AG08396 (cell line): ENCODE measurements around the gene RNF220.
"Not testable (repeated sequence)": the region's sequence is repeated elsewhere in the genome, so short reads cannot be mapped to it uniquely, and the experiment has no call there.

Experiments
- DNase-seq: peaks from one replicate; pipeline ENCODE4 v3.0.0; 2012; ENCODE audit warnings: low spot score, mixed read lengths

RNF220 gene

DNA sequence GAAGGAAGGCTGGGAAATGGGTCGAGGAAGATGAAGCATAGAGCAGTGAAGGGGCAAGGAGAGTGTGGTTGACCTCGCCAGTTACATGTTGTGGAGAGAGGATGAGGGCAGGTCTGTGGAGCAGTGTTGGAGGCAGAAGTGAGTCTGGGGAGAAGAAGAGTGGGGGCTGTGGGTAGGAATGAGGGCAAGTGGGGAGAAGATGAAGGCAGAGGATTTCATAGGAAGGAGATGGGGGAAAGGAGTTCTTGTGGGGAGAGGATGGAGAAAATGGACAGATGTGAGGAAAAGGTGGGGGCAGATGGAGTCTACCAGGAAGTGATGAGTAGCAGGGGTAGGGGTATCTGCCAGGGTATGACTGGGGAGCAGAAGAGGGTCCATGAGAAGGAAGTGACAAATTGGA lies 273.1 kb downstream of the RNF220 start:
- no peak for DNase-seq

DNA sequence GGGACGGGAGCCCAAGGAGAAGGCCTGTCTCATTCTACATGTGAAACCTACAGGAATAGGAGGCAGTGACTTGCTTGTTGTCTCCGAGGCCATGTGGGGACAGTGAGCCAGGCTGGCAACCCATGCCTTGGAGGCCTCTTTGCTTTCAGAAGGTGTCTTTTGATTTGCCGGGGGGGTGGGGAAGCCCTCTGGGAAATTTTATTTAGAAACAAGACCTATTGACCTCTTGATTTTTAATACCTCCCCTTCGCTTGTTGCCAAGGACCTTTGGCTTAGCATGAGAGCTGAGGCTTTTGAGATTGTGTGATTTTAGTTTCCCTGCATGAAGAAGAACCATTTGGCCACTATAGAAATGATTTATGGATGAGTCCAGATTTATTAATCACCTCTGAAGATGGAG lies 273.6 kb downstream of the RNF220 start:
- no peak for DNase-seq

DNA sequence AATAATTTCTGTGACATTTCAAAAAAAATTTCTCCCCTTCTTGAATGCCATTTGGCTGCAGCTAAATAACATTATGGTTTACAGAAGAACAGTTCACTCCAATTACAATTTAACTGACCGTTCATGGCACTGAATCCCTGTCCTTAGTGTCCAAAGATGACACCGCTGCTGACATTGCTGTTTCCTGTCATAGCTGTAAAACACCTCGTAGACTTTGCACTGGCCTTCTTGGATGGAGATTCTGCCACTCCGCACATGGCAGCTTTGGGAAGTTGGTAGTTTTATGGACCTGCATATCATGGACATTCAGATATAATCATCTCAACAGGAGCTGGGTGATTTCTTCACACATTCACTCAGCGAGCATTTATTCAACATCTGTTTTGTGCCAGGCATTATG lies 274.4 kb downstream of the RNF220 start:
- no peak for DNase-seq

DNA sequence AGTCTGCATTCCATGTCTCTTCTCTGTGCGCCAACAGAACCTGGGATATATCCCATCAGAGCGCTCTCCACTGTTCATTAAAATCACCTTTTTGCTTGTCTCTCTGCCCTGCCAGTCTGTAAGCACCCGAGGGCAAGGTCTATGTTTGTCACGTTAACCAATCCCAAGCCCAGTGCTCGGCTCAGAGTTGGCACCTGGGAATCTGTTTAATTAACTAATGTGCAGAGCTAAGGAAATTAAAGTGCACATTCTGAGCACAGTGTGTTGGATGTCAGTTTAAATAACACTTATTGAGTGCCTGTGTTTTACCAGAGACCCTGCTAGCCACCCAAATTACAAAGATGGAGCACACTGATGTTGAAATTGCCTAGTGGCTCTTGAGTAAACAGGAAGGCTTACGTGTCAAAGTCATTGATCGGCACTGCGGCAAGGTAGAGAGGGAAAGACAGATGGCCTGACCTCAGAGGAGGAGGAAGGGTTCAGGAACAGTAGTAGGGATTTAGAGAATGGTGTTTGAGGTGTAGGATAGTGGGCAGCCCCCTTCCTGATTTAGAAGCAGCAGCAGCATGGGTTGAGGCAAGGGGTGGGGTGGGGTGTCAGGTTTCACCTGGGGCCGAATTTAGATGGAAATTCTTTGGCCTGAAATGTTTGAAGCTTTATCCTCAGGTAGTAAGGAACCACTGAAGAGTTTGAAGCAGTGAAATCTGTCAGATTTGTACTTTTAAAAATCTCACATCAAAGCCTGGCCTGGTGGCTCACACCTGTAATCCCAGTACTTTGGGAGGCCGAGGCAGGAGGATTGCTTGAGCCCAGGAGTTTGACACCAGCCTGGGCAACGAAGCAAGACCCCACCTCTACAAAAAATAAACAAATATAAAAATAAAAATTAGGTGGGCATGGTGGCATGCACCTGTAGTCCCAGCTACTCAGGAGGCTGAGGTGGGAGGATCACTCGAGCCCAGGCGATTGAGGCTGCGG lies 277.1 kb downstream of the RNF220 start:
- DNase-seq: no peak

DNA sequence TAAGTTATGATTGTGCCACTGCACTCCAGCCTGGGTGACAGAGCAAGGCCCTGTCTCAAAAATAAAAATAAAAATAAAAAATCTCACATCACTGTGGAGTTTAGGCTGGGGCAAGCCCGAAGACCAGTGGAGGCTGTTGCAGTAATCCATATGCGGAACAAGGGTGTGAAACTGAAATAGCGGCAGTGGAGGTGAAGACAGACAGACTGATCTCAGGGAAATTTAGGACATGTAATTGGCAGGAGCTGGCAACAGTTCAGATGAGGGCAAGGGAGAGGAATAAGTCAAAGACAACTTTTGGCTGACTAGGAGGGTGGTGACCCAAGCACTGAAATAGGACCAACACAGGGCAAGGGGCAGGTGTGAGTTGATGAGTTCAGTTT lies 277.8 kb downstream of the RNF220 start:
- DNase-seq: no peak

DNA sequence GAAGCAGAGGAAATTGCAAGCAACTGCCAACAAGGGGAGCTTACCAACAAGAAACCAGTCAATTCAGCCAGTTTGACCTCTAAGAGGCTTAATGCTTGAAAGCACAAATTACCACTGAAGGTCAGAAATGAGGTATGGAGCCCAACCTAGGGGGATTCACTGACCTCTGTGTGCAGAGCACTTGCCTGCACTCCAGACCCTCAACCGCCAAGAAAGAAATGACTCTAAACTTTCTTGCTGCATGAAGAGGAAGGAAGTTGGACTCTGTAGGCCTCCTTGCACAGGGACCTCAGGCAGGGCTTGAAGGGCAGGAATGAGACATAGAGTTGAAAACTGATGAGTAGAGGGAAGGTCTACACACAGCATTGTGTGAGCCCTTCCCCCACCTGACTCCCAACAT lies 279.5 kb downstream of the RNF220 start:
- DNase-seq: no peak

DNA sequence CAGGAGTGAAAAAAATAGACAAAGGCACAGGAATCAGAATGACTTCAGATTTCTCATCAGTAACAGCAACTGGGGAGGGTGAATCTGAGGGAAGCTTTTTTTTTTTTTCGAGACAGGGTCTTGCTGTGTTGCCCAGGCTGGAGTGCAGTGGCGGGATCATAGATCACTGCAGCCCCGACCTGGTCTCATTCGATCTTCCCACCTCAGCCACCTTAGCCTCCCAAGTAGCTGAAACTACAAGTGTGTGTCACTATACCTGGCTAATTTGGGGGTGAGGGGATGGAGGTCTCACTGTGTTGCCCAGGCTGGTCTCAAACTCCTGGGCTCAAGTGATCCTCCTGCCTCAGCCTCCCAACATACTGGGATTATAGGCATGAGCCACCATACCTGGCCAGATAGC lies 280.2 kb downstream of the RNF220 start:
- no peak for DNase-seq

DNA sequence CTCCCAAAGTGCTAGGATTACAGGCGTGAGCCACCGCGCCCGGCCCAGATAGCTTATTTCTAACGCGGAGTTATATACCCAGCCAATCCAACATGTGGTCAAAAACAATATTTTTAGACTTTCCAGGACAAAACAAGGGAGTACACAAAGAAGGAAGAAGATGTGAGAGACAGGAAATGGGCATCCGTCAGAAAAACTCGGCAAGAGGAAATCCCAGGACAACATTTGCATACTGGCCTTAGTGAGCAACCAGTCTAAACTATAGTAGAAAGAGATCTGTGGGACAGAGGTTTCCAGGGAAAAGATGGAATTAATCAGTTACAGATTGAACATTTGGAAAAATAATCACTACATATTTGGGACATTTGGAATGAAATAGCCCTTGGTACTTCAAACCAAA lies 280.8 kb downstream of the RNF220 start:
- no peak for DNase-seq

DNA sequence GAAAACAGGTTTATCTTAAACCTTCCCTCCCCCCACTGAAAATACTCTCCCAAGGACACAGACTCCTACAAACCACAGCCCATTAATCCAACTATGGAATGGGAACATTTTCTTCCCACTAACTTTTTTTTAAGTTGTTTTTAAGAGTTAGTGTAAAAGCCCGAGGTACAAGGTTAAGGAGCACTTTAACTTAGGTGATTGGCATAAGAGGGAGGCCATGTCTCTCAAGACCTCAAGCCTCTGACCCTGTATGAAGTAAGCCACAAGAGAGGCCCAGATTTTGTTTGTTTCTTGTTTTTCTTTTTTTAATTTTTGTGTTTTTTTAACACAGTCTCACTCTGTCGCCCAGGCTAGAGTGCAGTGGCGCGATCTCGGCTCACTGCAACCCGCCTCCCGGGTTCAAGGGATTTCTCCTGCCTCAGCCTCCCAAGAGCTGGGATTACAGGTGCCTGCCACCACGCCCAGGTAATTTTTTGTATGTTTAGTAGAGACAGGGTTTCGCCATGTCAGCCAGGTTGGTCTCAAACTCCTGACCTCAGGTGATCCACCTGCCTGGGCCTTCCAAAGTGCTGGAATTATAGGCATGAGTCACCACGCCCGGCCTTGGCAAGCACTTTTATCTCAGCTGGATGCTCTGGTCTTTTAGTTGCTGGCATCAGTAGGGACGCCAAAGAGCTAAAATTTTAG lies 283.8 kb downstream of the RNF220 start:
- no peak for DNase-seq

DNA sequence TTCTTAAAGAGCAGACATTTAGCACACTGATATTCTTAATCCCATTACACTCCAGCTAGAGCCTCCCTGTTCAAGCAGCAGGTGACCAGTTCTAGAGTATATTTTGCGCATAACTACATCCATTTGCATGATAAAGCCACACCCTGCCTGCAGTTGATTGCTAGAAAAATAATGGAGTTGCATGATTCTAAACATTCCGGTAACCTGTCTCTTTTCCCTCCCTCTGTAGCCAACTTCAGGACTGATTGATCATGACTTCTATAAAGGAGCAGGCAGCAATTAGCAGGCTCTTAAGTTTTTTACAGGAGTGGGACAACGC lies 284.4 kb downstream of the RNF220 start:
- DNase-seq: no peak

DNA sequence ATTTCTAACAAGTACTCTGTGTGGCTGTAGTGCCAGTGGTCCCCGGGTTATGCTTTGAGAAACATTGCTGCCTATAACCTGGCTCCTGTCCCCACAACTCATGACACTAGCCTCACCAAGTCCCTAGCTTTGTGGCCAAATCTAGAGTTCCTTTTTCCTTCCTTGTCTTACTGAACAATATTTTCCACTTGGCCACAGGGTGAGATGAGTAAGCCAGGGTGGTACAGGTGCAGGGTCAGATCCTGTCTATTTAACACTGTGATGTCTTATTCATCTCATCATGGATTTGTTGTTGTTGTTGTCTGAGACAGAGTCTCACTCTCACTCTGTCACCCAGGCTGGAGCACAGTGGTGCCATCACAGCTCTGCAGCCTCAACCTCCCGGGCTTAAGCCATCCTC lies 288.1 kb downstream of the RNF220 start:
- DNase-seq: no peak

DNA sequence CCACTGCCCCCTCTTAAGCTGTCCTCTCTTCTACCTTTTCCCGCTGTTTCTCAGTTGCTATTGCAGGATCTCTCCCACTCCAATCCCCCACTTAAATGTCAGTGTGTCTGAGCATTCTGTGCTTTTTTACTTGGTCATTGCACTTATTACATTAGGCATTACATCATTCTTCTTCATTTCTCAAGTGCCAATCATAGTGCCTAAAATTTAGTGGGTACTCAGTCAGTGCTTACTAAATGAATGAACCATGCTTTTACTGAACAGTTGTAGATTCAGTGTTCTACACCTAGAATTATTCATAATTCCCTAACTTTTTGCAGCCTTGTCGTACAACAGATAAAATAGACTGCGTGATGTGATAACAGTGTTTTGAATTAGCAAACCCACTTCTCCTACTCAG lies 288.8 kb downstream of the RNF220 start:
- no peak for DNase-seq

DNA sequence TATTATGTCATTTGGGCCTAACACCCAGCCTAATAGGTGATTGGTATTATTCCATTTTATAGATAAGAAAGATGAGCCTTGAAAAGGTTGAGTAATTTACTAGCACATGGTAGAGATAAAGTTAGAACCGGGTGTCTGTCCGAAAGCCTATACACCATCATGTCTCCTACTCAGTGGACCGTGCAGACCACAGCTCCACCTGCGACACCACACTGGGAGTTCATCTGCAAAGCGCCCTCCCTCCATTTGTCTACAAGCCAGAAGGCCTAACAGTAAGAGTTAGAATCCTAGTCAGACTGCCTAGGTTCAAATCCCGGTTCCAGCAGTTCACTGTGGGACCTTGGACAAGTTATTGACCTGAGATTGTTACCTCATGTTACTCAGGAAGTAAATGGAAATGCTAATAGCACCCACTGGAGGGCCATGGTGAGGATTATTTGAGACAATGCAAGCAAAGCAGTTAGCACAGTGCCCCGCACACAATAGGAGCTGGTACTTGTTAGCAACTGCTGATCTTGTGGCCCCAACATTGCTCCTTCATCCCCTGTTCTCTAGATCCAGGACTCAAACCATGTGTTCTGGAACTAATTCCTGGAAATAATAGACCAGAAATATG lies 289.9 kb downstream of the RNF220 start:
- DNase-seq: no peak

DNA sequence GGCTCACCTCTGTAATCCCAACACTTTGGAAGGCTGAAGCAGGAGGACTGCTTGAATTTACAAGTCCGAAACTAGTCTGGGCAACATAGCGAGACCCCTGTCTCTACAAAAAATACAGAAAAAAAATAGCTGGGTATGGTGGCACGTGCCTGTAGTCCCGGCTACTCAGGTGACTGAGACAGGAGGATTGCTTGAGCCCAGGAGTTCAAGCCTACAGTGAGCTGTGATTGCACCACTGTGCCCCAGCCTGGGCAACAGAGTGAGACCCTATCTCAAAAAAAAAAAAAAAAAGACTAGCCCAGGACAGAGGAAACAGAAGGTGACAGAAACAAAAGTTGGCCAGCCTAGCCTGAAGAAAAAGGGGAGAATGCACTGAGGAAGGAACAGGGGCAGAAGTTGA lies 290.6 kb downstream of the RNF220 start:
- DNase-seq: no peak

DNA sequence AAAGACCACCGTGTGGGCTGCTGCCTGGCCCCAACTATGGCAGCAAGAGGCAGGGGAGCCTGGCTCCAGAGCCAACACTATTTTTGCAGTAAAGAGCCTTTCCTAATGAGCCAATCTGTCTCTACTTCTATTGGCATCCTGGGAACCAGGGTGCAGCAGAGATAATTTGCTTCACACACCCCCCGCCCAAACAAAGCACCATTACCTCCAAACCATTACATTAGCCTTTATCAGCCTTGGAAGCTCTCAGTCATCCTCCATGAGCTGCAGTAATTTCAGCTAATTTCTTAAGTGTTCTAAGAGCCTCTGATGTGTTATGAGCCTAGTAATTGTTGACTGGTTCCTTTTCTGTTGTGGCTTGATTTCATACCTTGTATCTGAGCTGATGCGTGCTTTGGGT lies 291.0 kb downstream of the RNF220 start:
- no peak for DNase-seq

DNA sequence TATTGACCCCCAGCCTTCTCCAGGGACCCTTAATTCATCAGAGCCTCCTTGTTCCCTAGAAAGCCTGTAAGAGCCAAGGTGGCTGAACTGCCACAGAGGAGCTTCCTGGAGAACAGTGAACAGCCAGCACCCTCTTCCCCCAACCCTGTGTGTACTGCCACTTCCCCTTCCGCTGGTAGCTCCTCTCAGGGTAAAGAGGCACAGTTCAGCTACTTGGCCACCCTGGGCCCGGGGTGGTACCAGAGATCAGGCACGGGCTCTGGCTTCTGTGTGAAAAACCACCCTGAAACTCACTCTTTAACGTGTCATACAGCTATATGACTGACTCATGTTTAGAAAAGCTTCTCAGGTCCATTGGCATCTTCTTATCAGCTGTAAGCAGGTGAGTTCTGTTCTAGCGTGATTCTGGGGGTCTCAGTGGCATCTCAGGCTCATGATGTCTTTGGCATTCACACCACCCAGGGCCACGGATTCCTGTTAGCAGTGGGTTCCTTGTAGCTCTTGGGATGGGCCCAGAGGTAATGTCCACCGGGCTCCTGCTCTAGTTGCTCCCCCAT lies 291.8 kb downstream of the RNF220 start:
- no peak for DNase-seq

DNA sequence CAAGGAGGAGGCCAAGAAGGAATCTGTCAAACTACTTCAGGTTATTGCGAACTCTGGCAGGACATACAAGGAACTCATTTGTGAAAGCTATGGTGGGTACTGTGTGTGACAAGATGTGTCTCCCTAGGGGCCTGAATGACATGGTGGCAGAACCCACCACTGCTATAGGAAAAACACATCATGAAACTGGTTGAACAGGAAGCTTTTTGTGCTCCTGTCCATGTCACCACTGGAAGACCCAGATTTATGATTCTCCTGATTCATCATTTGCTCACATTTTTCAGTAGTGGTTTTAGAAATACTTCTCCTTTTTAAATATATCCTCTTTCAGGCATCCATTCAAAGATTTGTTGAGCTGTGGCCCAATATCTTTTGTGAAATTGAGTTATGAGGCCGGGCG lies 293.1 kb downstream of the RNF220 start:
- DNase-seq: no peak

DNA sequence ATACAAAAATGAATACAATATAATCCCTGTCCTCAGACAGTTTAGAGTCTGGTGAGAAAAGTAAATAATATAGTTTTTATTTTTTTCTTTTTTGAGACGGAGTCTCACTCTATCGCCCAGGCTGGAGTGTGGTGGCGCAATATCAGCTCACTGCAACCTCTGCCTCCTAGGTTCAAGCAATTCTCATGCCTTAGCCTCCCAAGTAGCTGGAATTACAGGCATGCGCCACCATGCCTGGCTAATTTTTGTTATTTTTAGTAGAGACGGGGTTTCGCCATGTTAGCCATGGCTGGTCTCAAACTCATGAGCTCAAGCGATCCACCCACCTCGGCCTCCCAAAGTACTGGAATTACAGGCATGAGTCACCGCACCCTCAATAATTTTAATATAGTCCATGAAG lies 294.3 kb downstream of the RNF220 start:
- not testable (repeated sequence) for DNase-seq

DNA sequence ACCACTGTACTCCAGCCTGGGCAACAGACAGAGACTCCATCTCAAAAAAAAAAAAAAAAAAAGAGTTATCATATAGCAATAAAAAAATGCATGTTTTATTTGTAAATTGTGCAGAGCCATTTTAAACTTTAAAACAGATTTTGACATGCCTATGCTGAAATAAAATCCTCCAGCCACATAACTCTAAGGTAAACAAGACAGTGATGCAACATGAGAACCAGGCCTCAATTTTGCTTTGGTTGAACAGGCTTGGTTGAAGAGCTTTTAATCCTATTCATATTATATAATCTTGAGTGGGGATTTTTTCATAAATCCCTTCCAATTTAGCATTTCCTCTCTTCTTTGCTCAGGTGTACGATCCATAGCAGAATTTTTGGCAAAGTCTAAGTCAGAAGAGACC lies 295.5 kb downstream of the RNF220 start:
- DNase-seq: no peak

DNA sequence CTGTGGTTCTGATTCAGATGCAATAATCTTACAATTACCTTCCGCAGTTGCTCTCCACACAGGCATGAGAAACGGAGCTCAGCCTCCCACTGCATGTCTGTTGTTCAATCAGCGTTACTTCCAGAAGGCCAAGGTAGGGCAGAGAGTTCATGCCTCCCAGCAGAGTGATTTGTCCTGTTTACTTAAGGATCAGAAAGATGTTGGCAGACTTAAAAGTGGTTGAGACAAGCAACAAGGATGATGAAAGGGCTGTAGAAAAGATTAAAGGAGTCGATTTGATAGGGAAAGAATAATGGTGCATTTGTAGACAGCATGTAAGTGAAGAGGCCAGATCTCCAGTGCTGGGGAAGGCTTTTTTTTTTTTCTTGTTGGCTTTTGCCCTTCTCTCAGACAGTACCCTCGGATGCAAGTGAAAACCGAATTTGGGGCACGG lies 296.1 kb downstream of the RNF220 start:
- DNase-seq: no peak
